Naive thymus-derived CD8-positive, alpha-beta T cell (primary cell): ENCODE measurements around the gene SEL1L. TPM values are rescaled to one million over a fixed set of nuclear protein-coding genes. Genes with fewer than 3 reads are reported as not detected.

Experiments
- ATAC-seq, 2 donors: fragments of 150-1000 bp; cut with Tn5 transposase in 1 of 2; sonication (Bioruptor Pico), chemical (Tn5 transposase) in 1 of 2; 1 replicate in 1 of 2; 2 replicates in 1 of 2; pipeline ENCODE4 v1.10.0; 2021; ENCODE audit warnings: mild to moderate bottlenecking in 2 of 2, moderate library complexity in 2 of 2
- POLR2A ChIA-PET: fragments of 350-600 bp; sonication (Branson Sonifier 250); formaldehyde crosslinking; loops from one replicate; lab custom pipeline; 2021; ENCODE audit warnings: antibody characterized with exemption; lab: Charles Lee
- DNase-seq, 10 donors: peaks; one replicate each; pipeline versions ENCODE4 v3.0.0 to v3.0.0-alpha.2; 2020 to 2022
- H3K27ac Mint-ChIP-seq, 10 donors: one replicate each; pipeline ENCODE4 v1.8.0; 2020 to 2022; ENCODE audit warnings: mild to moderate bottlenecking in 10 of 10, mixed read lengths in 10 of 10, moderate library complexity in 4 of 10, inconsistent platforms in 1 of 10
- H3K27me3 Mint-ChIP-seq, 5 donors: one replicate each; pipeline ENCODE4 v1.8.0; 2021 to 2022; ENCODE audit warnings: mixed read lengths in 5 of 5
- H3K36me3 Mint-ChIP-seq, 3 donors: one replicate each; pipeline ENCODE4 v1.8.0; 2020 to 2022; ENCODE audit warnings: mixed read lengths in 3 of 3, mild to moderate bottlenecking in 2 of 3, inconsistent platforms in 1 of 3
- H3K4me1 Mint-ChIP-seq, 4 donors: one replicate each; pipeline ENCODE4 v1.8.0; 2021 to 2022; ENCODE audit warnings: mixed read lengths in 4 of 4
- H3K4me3 Mint-ChIP-seq, 10 donors: one replicate each; pipeline ENCODE4 v1.8.0; 2020 to 2022; ENCODE audit warnings: mild to moderate bottlenecking in 10 of 10, mixed read lengths in 10 of 10, moderate library complexity in 6 of 10, inconsistent platforms in 1 of 10
- H3K9me3 Mint-ChIP-seq, 9 donors: one replicate each; pipeline ENCODE4 v1.8.0; 2020 to 2022; ENCODE audit warnings: mixed read lengths in 9 of 9, mild to moderate bottlenecking in 3 of 9, inconsistent platforms in 1 of 9, moderate library complexity in 1 of 9
- polyA plus RNA-seq, 3 donors: library from polyadenylated mRNA; unstranded; fragments of 300-500 nt; fragmentation: Illumina TruSeq; gene quantifications; one replicate each; pipeline ENCODE4 v1.2.3, GENCODE V29; 2021
- total RNA-seq, 8 experiments: library from RNA in 2 of 8; stranded (reverse) in 2 of 8; gene quantifications; one replicate each; pipeline ENCODE4 v1.2.3 and lab custom pipeline; 2021 to 2026

Gene SEL1L
- total RNA-seq (10 to 100 TPM; 56.7 to 58.0 TPM), polyA plus RNA-seq (10 to 100 TPM; 12.0 to 22.9 (median 16.2) TPM), total RNA-seq (lab: John Stamatoyannopoulos, UW) (39.7 to 135 (median 90.9) reads per million in 6 experiments)

GRCh38 chr14:81533536-81534343, at the start of gene SEL1L:
Gene SEL1L (minus strand): TSS chr14:81533853. CDS start chr14:81533744, 109 bp downstream.
- Mint-ChIP-seq H3K4me3 (peak within 1 kb of the TSS; percentile 90 to 99 (median 96)), H3K27me3 (peaks cover 0 to 6% (median 3%) of the 10 kb centered on the region in 5 donors), H3K9me3 (peaks cover 0 to 9% (median 0%) of the 10 kb centered on the region in 9 donors), H3K27ac (peak within 1 kb of the TSS; percentile 88 to 96 (median 93)), H3K36me3 (peaks cover 3 to 9% (median 5%) of the 10 kb centered on the region in 3 donors), H3K4me1 (peaks cover 13 to 66% (median 61%) of the 10 kb centered on the region in 4 donors)
- DNase-seq (peak; percentile 96 to 100 (median 99)), ATAC-seq (peak; percentile 95 to 96)
- POLR2A ChIA-PET, result interaction anchor here (1.2 to 3.5 kb wide), 5 partner anchors 10 to 363 kb away, joined by 3 to 30 read pairs (median 5); partner anchors contain the start of gene GTF2A1

GRCh38 chr14:81582420-81582819, 48.8 kb upstream of the SEL1L start:
- Mint-ChIP-seq H3K4me3 (no peak overlapping the region), H3K36me3 (peaks cover 0 to 10% (median 0%) of the 10 kb centered on the region in 3 donors), H3K4me1 (no peaks in the 10 kb centered on the region), H3K9me3 (peaks cover 0 to 16% (median 4%) of the 10 kb centered on the region in 9 donors), H3K27ac (no peak overlapping the region), H3K27me3 (peaks cover 0 to 32% (median 12%) of the 10 kb centered on the region in 5 donors)
- DNase-seq, result no peak
- POLR2A ChIA-PET, result no interaction called here
- no peak for ATAC-seq

- no peak overlapping the region for H3K4me3 Mint-ChIP-seq
- POLR2A ChIA-PET, result no interaction called here
- DNase-seq, result no peak
- H3K4me1 Mint-ChIP-seq, result no peaks in the 10 kb centered on the region
- H3K27me3 Mint-ChIP-seq, result peaks cover 4 to 50% (median 17%) of the 10 kb centered on the region in 5 donors
- no peak overlapping the region for H3K27ac Mint-ChIP-seq
- H3K36me3 Mint-ChIP-seq, result peaks cover 0 to 10% (median 0%) of the 10 kb centered on the region in 3 donors
- H3K9me3 Mint-ChIP-seq, result peaks cover 0 to 16% (median 4%) of the 10 kb centered on the region in 9 donors
- no peak for ATAC-seq
Measured at GRCh38 chr14:81579115-81579514, 45.5 kb upstream of the SEL1L start.

- H3K27ac Mint-ChIP-seq, result no peak overlapping the region
- no peaks in the 10 kb centered on the region for H3K9me3 Mint-ChIP-seq
- ATAC-seq, result no peak
- POLR2A ChIA-PET, result no interaction called here
- H3K4me1 Mint-ChIP-seq, result no peaks in the 10 kb centered on the region
- no peak overlapping the region for H3K4me3 Mint-ChIP-seq
- H3K27me3 Mint-ChIP-seq, result peaks cover 0 to 54% (median 17%) of the 10 kb centered on the region in 5 donors
- no peak for DNase-seq
- no peaks in the 10 kb centered on the region for H3K36me3 Mint-ChIP-seq
Measured at GRCh38 chr14:81571437-81571836, 37.8 kb upstream of the SEL1L start.

GRCh38 chr14:81567302-81567701, 33.6 kb upstream of the SEL1L start:
- no peak overlapping the region for H3K4me3 Mint-ChIP-seq
- H3K27ac Mint-ChIP-seq, result peak overlapping the region in 1 of 10 donors; percentile 63
- no peaks in the 10 kb centered on the region for H3K9me3 Mint-ChIP-seq

GRCh38 chr14:81565441-81566290, 32.0 kb upstream of the SEL1L start:
- H3K36me3 Mint-ChIP-seq, result no peaks in the 10 kb centered on the region
- H3K27me3 Mint-ChIP-seq, result peaks cover 7 to 35% (median 22%) of the 10 kb centered on the region in 5 donors
- H3K27ac Mint-ChIP-seq, result no peak overlapping the region
- no peak for ATAC-seq
- no peak for DNase-seq
- no peaks in the 10 kb centered on the region for H3K4me1 Mint-ChIP-seq
- POLR2A ChIA-PET, result no interaction called here
- peaks cover 0 to under 1% (median 0%) of the 10 kb centered on the region in 9 donors for H3K9me3 Mint-ChIP-seq
- H3K4me3 Mint-ChIP-seq, result no peak overlapping the region

More at GRCh38 chr14:81567302-81567701, 33.6 kb upstream of the SEL1L start:
- no peak for DNase-seq
- no peak for ATAC-seq
- no peaks in the 10 kb centered on the region for H3K36me3 Mint-ChIP-seq
- no peaks in the 10 kb centered on the region for H3K4me1 Mint-ChIP-seq
- peaks cover 3 to 26% (median 17%) of the 10 kb centered on the region in 5 donors for H3K27me3 Mint-ChIP-seq
- POLR2A ChIA-PET, result no interaction called here

GRCh38 chr14:81562818-81563217, 29.2 kb upstream of the SEL1L start:
- DNase-seq, result no peak
- Mint-ChIP-seq H3K9me3 (peaks cover 0 to 16% (median 2%) of the 10 kb centered on the region in 9 donors), H3K27ac (no peak overlapping the region), H3K4me3 (no peak overlapping the region), H3K4me1 (no peaks in the 10 kb centered on the region), H3K27me3 (peaks cover 0 to 21% (median 19%) of the 10 kb centered on the region in 5 donors), H3K36me3 (peaks cover 0 to 5% (median 0%) of the 10 kb centered on the region in 3 donors)
- POLR2A ChIA-PET, result no interaction called here
- ATAC-seq, result no peak

GRCh38 chr14:81561084-81561775, 27.6 kb upstream of the SEL1L start:
- Mint-ChIP-seq H3K27me3 (peaks cover 0 to 17% (median 9%) of the 10 kb centered on the region in 5 donors), H3K36me3 (peaks cover 0 to 5% (median 0%) of the 10 kb centered on the region in 3 donors), H3K4me1 (no peaks in the 10 kb centered on the region), H3K4me3 (no peak overlapping the region), H3K27ac (no peak overlapping the region), H3K9me3 (peaks cover 0 to 16% (median 2%) of the 10 kb centered on the region in 9 donors)
- POLR2A ChIA-PET, result no interaction called here
- no peak for ATAC-seq
- DNase-seq, result no peak

- H3K4me3 Mint-ChIP-seq, result no peak overlapping the region
- no peaks in the 10 kb centered on the region for H3K4me1 Mint-ChIP-seq
- POLR2A ChIA-PET, result no interaction called here
- DNase-seq, result no peak
- H3K9me3 Mint-ChIP-seq, result peaks cover 0 to 16% (median 2%) of the 10 kb centered on the region in 9 donors
- H3K36me3 Mint-ChIP-seq, result peaks cover 0 to 5% (median 0%) of the 10 kb centered on the region in 3 donors
- peaks cover 0 to 17% (median 9%) of the 10 kb centered on the region in 5 donors for H3K27me3 Mint-ChIP-seq
- peak overlapping the region in 1 of 10 donors; percentile 10 for H3K27ac Mint-ChIP-seq
- no peak for ATAC-seq
Measured at GRCh38 chr14:81559385-81559784, 25.7 kb upstream of the SEL1L start.

GRCh38 chr14:81557146-81557545, 23.5 kb upstream of the SEL1L start:
- Mint-ChIP-seq H3K4me3 (no peak overlapping the region), H3K27me3 (peaks cover 0 to 17% (median 5%) of the 10 kb centered on the region in 5 donors), H3K9me3 (peaks cover 0 to 16% (median 4%) of the 10 kb centered on the region in 9 donors), H3K4me1 (peaks cover 0 to 1% (median 0%) of the 10 kb centered on the region in 4 donors), H3K27ac (no peak overlapping the region), H3K36me3 (peaks cover 0 to 5% (median 0%) of the 10 kb centered on the region in 3 donors)
- ATAC-seq (no peak), DNase-seq (no peak)
- POLR2A ChIA-PET, result no interaction called here

- Mint-ChIP-seq H3K4me3 (no peak overlapping the region), H3K4me1 (peaks cover 0 to 1% (median 0%) of the 10 kb centered on the region in 4 donors), H3K27me3 (peaks cover 0 to 8% (median 0%) of the 10 kb centered on the region in 5 donors), H3K9me3 (peaks cover 0 to 16% (median 4%) of the 10 kb centered on the region in 9 donors), H3K27ac (no peak overlapping the region), H3K36me3 (peaks cover 0 to 5% (median 0%) of the 10 kb centered on the region in 3 donors)
- ATAC-seq, result no peak
- no peak for DNase-seq
- POLR2A ChIA-PET, result no interaction called here
Measured at GRCh38 chr14:81555684-81556083, 22.0 kb upstream of the SEL1L start.

GRCh38 chr14:81555051-81555450, 21.4 kb upstream of the SEL1L start:
- Mint-ChIP-seq H3K27me3 (peaks cover 0 to 8% (median 0%) of the 10 kb centered on the region in 5 donors), H3K36me3 (peaks cover 0 to 5% (median 0%) of the 10 kb centered on the region in 3 donors), H3K27ac (no peak overlapping the region), H3K9me3 (peaks cover 0 to 11% (median 3%) of the 10 kb centered on the region in 9 donors), H3K4me3 (no peak overlapping the region), H3K4me1 (peaks cover 0 to 1% (median under 1%) of the 10 kb centered on the region in 4 donors)
- ATAC-seq (no peak), DNase-seq (no peak)
- POLR2A ChIA-PET, result no interaction called here
